IMR-90 (cell line): ENCODE measurements around the gene HKDC1. TPM values are rescaled to one million over a fixed set of nuclear protein-coding genes. Genes with fewer than 3 reads are reported as not detected.

ENCODE experiments used
- ATAC-seq: fragments of 200-7000 bp; cut with Tn5 transposase; 2 replicates; pipeline ENCODE4 v1.9.1; 2020; ENCODE audit warnings: low read depth, mild to moderate bottlenecking, moderate library complexity
- BruUV-seq: library from RNA; stranded (reverse); fragments of 400-500 nt; replicated peaks from 2 replicates; lab custom pipeline; 2021; lab: Mats Ljungman, UMichigan
- CTCF ChIA-PET: fragments of 300-600 bp; formaldehyde crosslinking; extraction: SDS; loops from one replicate; lab custom pipeline; 2021; ENCODE audit warnings: antibody characterized with exemption; lab: Yijun Ruan, JAX
- POLR2A ChIA-PET: fragments of 300-600 bp; sonication (Branson Sonifier 250); formaldehyde crosslinking; loops from one replicate; lab custom pipeline; 2022; ENCODE audit warnings: antibody characterized with exemption; ENCODE audit not compliant: unreplicated experiment; lab: Charles Lee
- DNase-seq: peaks from one replicate; pipeline ENCODE4 v3.0.0; 2013
- H2AFZ ChIP-seq: replicated peaks from 2 replicates; pipeline ENCODE3; 2013; ENCODE audit warnings: low read length, mild to moderate bottlenecking; ENCODE audit not compliant: poor library complexity
- H2AK5ac ChIP-seq: 2 replicates; pipeline ENCODE4 v1.6.1; 2013; ENCODE audit warnings: low read depth, low read length, inconsistent platforms
- H2AK9ac ChIP-seq: replicated peaks from 2 replicates; pipeline ENCODE3; 2013; ENCODE audit warnings: mild to moderate bottlenecking, low read depth, low read length, moderate library complexity; ENCODE audit not compliant: poor library complexity
- H2BK120ac ChIP-seq: 2 replicates; pipeline ENCODE4 v1.6.1; 2013; ENCODE audit warnings: low read depth, low read length, inconsistent platforms
- H2BK15ac ChIP-seq: 3 replicates; pipeline ENCODE4 v1.6.1; 2013; ENCODE audit warnings: low read depth, low read length, inconsistent platforms
- H2BK20ac ChIP-seq: 2 replicates; pipeline ENCODE4 v1.6.1; 2013; ENCODE audit warnings: low read depth, mild to moderate bottlenecking, inconsistent platforms, low read length, moderate library complexity
- H2BK5ac ChIP-seq: 2 replicates; pipeline ENCODE4 v1.6.1; 2013; ENCODE audit warnings: mild to moderate bottlenecking, low read depth, low read length, inconsistent platforms; ENCODE audit not compliant: poor library complexity, severe bottlenecking
- H3K14ac ChIP-seq: replicated peaks from 2 replicates; pipeline ENCODE4 v1.6.1; 2013; ENCODE audit warnings: low read depth, low read length, inconsistent platforms
- H3K18ac ChIP-seq: 2 replicates; pipeline ENCODE4 v1.6.1; 2013; ENCODE audit warnings: low read depth, low read length, control low read depth
- H3K23ac ChIP-seq: 2 replicates; pipeline ENCODE4 v1.6.1; 2013; ENCODE audit warnings: low read depth, low read length, inconsistent platforms
- H3K27ac ChIP-seq: 2 replicates; pipeline ENCODE4 v1.5.1; 2013; ENCODE audit warnings: mild to moderate bottlenecking, control low read depth, low read length; ENCODE audit not compliant: insufficient read depth
- H3K27me3 ChIP-seq: 2 replicates; pipeline ENCODE4 v1.6.1; 2013; ENCODE audit warnings: low read length; ENCODE audit not compliant: control insufficient read depth, insufficient read depth
- H3K36me3 ChIP-seq: 2 replicates; pipeline ENCODE4 v1.6.1; 2013; ENCODE audit warnings: low read length, mixed read lengths; ENCODE audit not compliant: control insufficient read depth, insufficient read depth
- H3K4ac ChIP-seq: 2 replicates; pipeline ENCODE4 v1.6.1; 2013; ENCODE audit warnings: low read depth, low read length, inconsistent platforms
- H3K4me1 ChIP-seq: 2 replicates; pipeline ENCODE4 v1.6.1; 2013; ENCODE audit warnings: low read length, mixed read lengths; ENCODE audit not compliant: control insufficient read depth, insufficient read depth
- H3K4me2 ChIP-seq: 2 replicates; pipeline ENCODE4 v1.6.1; 2013; ENCODE audit warnings: low read depth, mild to moderate bottlenecking, control low read depth, low read length, moderate library complexity
- H3K4me3 ChIP-seq: 2 replicates; pipeline ENCODE4 v1.5.1; 2013; ENCODE audit warnings: low read depth, mild to moderate bottlenecking, control low read depth, low read length, moderate library complexity; ENCODE audit not compliant: insufficient read depth
- H3K56ac ChIP-seq: 2 replicates; pipeline ENCODE4 v1.6.1; 2013; ENCODE audit warnings: low read length, inconsistent platforms; ENCODE audit not compliant: insufficient read depth; ENCODE audit errors: extremely low read depth
- H3K79me1 ChIP-seq, 2 experiments: 2 replicates each; pipeline ENCODE4 v1.6.1; 2013; ENCODE audit warnings: low read length in 2 of 2, inconsistent platforms in 1 of 2, low read depth in 1 of 2
- H3K9ac ChIP-seq: 2 replicates; pipeline ENCODE4 v1.6.1; 2013; ENCODE audit warnings: low read depth, low read length, control low read depth
- H3K9me1 ChIP-seq: 2 replicates; pipeline ENCODE4 v1.6.1; 2013; ENCODE audit warnings: low read length, inconsistent platforms; ENCODE audit not compliant: insufficient read depth
- H3K9me3 ChIP-seq: 2 replicates; pipeline ENCODE4 v1.6.1; 2013; ENCODE audit warnings: low read length; ENCODE audit not compliant: control insufficient read depth, insufficient read depth
- H4K20me1 ChIP-seq: 2 replicates; pipeline ENCODE4 v1.6.1; 2013; ENCODE audit warnings: low read length, inconsistent platforms; ENCODE audit not compliant: insufficient read depth
- H4K5ac ChIP-seq: 2 replicates; pipeline ENCODE4 v1.6.1; 2013; ENCODE audit warnings: mild to moderate bottlenecking, low read depth, low read length, control low read depth
- H4K8ac ChIP-seq, 2 experiments: 2 replicates each; pipeline ENCODE4 v1.6.1; 2013; ENCODE audit warnings: low read depth in 2 of 2, low read length in 2 of 2, control low read depth in 1 of 2, inconsistent platforms in 1 of 2
- H4K91ac ChIP-seq: 2 replicates; pipeline ENCODE4 v1.6.1; 2013; ENCODE audit warnings: low read depth, low read length, inconsistent platforms; ENCODE audit not compliant: insufficient read depth
- MAFK ChIP-seq: IDR thresholded peaks from 2 replicates; pipeline ENCODE4 v1.6.1; 2012; ENCODE audit warnings: low read depth, low read length, improper control_type of control experiment
- NFE2L2 ChIP-seq: fragments of 150-350 bp; IDR thresholded peaks from 2 replicates; pipeline ENCODE4 v1.6.1; 2016; ENCODE audit warnings: low read depth, mild to moderate bottlenecking, low read length
- WGBS, 2 experiments: methylation state at CpG; one replicate each; pipeline versions ENCODE4 v1.1.5 to v1.1.7; 2013; ENCODE audit warnings: missing lambda C conversion rate in 2 of 2; ENCODE audit not compliant: insufficient read length in 1 of 2; ENCODE audit errors: extremely low coverage in 2 of 2; 5-methylcytosine and 5-hydroxymethylcytosine counted together
- dilution Hi-C: fragments of 300-500 bp; cut with HindIII; formaldehyde crosslinking; loops from one replicate; pipeline ENCODE4 v1.14.3; 2018; ENCODE audit warnings: low sequenced_read_pairs; ENCODE audit not compliant: unreplicated experiment
- in situ Hi-C: fragments of 300-500 bp; cut with MboI; formaldehyde crosslinking; loops from 3 replicates; pipeline ENCODE4 v1.14.3; 2019; ENCODE audit warnings: low sequenced_read_pairs, inconsistent platforms, mixed read lengths
- intact Hi-C: fragments of 100-400 bp; cut with micrococcal nuclease; formaldehyde crosslinking; loops from 2 replicates; pipeline ENCODE4 v1.10.0; 2022
- polyA plus RNA-seq, 3 experiments: library from polyadenylated mRNA; depleted of rRNA; stranded (reverse); fragments of >200 nt; gene quantifications; 2 replicates each; pipeline ENCODE4 v1.2.3, GENCODE V29; 2012; ENCODE audit warnings: low replicate concordance in 1 of 3
- total RNA-seq: library from RNA; depleted of rRNA; stranded (reverse); fragments of >200 nt; gene quantifications from 2 replicates; pipeline ENCODE4 v1.2.3, GENCODE V29; 2012
- TF ChIP-seq, protein P1 (sequence below): fragments of 150-350 bp; IDR thresholded peaks from 2 replicates; pipeline ENCODE4 v1.6.1; 2016; ENCODE audit warnings: low read depth, mild to moderate bottlenecking, low read length, moderate library complexity, borderline replicate concordance

HKDC1 gene
- total and polyA plus RNA-seq, 2 of the 4 experiments (the other 2 are of a cell fraction), result under 0.01 to 0.03 TPM

DNA sequence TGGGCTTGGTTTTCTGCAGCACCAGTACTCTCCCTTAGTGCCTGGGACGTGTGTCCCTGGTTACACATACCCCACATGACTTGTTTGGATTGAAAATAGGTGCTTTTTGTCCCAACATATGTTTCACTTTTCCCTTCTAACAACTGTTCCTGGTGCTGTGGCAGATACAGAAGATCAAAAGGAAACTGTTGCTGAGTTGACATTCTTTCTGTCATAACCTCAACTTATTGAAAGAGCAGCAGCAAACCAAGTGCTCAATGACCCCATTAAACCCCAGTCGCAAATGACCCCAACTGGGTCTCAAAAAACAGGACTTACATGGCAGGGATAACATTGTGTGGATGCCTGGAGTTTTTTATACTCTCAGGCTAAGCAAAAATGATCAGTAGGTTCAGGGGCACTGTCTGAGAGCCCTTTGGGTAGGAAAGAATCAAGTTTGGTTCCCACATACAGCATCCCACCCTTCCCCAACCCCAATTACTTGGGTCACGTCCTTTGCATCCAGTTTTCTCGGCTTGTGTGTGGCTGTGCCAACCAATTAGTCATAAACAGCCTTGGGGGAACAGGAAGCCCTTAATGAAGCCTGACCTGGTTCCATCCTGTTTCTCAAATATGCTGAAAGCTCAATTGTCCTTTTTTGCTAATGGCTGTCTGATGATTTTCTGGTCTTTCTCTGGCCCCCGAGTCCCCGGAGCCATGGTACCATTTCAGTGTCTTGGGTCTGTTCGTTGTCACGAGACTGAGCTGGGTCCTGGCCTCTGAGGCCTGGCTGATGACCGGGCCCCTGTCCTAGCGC is 4.9 kb downstream of the HKDC1 start:
- H3K14ac ChIP-seq, result no peak overlapping the region; the same call in 1 of the 2 replicates
- H3K79me1 ChIP-seq, result no peaks in the 10 kb centered on the region
- no peak overlapping the region for H3K27ac ChIP-seq
- H3K4me2 ChIP-seq, result no peak overlapping the region
- 0 out of 2 replicates have a peak, but pooled peaks have one; percentile 8 for TF ChIP-seq MAFK
- no peak for TF ChIP-seq NFE2L2
- TF ChIP-seq, protein P1, sequence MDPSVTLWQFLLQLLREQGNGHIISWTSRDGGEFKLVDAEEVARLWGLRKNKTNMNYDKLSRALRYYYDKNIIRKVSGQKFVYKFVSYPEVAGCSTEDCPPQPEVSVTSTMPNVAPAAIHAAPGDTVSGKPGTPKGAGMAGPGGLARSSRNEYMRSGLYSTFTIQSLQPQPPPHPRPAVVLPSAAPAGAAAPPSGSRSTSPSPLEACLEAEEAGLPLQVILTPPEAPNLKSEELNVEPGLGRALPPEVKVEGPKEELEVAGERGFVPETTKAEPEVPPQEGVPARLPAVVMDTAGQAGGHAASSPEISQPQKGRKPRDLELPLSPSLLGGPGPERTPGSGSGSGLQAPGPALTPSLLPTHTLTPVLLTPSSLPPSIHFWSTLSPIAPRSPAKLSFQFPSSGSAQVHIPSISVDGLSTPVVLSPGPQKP, result no peak
- no peak overlapping the region for H2BK120ac ChIP-seq
- no peak overlapping the region for H4K8ac ChIP-seq
- H3K9ac ChIP-seq, result no peak overlapping the region
- no peaks in the 10 kb centered on the region for H3K36me3 ChIP-seq
- no peak overlapping the region for H4K5ac ChIP-seq
- no peak overlapping the region for H2BK15ac ChIP-seq
- H3K56ac ChIP-seq, result no peak overlapping the region
- H3K4me1 ChIP-seq, result peaks cover 3% of the 10 kb centered on the region
- H3K9me1 ChIP-seq, result peaks cover 3% of the 10 kb centered on the region; the same call in 1 of the 2 replicates
- dilution Hi-C loops (no loop called here), intact Hi-C loops (no loop called here), in situ Hi-C loops (no loop called here)
- H2BK20ac ChIP-seq, result no peak overlapping the region
- ATAC-seq, result no peak
- no peak for DNase-seq
- no TSS peak for BruUV-seq
- peak overlapping the region; percentile 51 for H2AFZ ChIP-seq
- no peak overlapping the region for H3K18ac ChIP-seq
- H3K4me3 ChIP-seq, result no peak overlapping the region
- no peaks in the 10 kb centered on the region for H3K9me3 ChIP-seq
- no peak overlapping the region for H2BK5ac ChIP-seq
- no peak overlapping the region; the same call in 1 of the 2 replicates for H3K4ac ChIP-seq
- peaks cover 2% of the 10 kb centered on the region; the same call in 1 of the 2 replicates for H3K27me3 ChIP-seq
- CTCF ChIA-PET, result no interaction called here
- H2AK9ac ChIP-seq, result no peak overlapping the region
- POLR2A ChIA-PET, result no interaction called here
- H4K20me1 ChIP-seq, result no peaks in the 10 kb centered on the region
- H2AK5ac ChIP-seq, result no peak overlapping the region
- 100% methylated on average over 1 of the region's 10 CpGs; no CpG with 5 or more reads in 1 of the 2 experiments for WGBS, 2 experiments
- no peak overlapping the region for H3K23ac ChIP-seq
- H4K91ac ChIP-seq, result no peak overlapping the region
